NOMO-1 treated with dmso at 0.1 percent for 144 hours (cell line): ENCODE measurements around the gene SNX24.
"Not testable (repeated sequence)": the region's sequence is repeated elsewhere in the genome, so short reads cannot be mapped to it uniquely, and the experiment has no call there.

Source experiments
- DNase-seq: peaks from one replicate; lab custom pipeline; 2025; ENCODE audit not compliant: unreplicated experiment; lab: John Stamatoyannopoulos, UW

SNX24 gene

GRCh38 chr5:122959740-122960445 lies 114.5 kb downstream of the SNX24 start:
- DNase-seq = no peak

- no peak for DNase-seq
Observed at GRCh38 chr5:122963305-122963704, 117.9 kb downstream of the SNX24 start.

- no peak for DNase-seq
Observed at GRCh38 chr5:122965111-122965510, 119.7 kb downstream of the SNX24 start.

DNA sequence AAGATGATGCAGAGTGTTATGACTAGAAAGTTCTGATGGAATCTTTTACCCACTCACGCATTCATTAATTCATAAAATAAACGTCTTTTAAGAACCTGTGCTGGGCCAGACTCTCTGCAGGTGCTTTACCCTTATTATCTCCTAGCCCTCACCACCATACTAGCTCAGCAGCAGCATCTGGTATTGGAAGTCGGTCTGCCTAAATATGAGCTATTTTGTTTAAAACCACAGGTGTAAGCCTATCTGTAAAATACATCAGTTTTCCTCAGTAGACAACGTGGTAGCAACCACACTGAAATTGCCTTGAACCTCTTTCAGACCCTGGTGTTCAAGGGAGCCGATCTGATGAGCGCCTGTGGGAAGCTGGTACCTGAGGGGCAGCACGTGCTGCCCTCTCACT lies 121.7 kb downstream of the SNX24 start:
- no peak for DNase-seq

DNA sequence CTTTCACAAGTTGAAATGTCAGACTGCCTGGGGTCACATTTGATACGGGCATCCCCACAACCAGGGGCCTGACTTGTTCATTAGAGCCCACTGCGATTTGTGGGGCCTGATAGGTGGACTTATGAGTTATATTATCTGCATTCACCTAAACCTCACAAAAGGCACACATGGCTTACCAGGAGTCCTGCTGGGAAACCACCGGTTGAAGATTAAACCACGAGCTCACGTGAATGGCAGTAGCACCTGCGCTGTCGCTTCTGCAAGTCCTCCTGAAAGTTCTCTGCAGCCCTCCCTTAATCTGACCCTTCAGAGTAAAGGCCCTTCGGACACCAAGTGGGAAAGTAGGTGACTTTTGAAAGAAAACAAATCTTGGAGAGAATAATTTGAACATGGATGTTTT lies 122.2 kb downstream of the SNX24 start:
- DNase-seq = no peak

GRCh38 chr5:122968056-122968455 lies 122.6 kb downstream of the SNX24 start:
- not testable (repeated sequence) for DNase-seq

GRCh38 chr5:122971333-122971732 lies 125.9 kb downstream of the SNX24 start:
- no peak for DNase-seq

DNA sequence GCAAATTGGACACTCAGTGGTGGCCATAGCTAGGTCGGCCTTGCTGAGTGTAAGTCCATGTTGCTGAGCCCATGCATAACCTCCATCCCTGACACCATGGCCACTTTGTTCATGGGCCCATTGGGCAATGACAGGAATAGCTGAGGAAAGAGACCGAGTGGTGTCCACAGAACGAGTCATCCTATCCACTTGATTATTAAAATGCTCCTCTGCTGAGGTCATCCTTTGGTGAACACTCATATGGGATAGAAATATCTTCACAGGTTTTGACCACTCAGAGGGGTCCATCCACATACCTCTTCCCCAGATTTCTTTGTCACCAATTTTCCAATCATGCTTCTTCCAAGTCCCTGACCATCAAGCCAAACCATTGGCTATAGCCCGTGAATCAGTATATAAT lies 127.5 kb downstream of the SNX24 start:
- DNase-seq = no peak

DNA sequence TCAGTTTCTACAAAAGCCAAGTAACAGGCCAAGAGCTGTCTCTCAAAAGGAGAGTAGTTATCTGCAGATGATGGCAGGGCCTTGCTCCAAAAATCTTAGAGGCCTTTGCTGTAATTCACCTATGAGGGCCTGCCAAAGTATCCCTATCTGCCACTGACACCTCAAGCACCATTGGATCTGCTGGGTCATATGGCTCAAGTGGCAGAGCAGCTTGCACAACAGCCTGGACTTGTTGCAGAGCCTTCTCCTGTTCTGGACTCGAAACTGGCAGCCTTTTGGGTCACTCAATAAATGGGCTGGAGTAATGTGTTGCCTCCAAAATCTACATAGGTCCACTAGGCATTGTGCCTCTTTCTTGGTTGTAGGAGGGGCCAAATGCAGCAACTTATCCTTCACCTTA lies 128.3 kb downstream of the SNX24 start:
- not testable (repeated sequence) for DNase-seq

DNA sequence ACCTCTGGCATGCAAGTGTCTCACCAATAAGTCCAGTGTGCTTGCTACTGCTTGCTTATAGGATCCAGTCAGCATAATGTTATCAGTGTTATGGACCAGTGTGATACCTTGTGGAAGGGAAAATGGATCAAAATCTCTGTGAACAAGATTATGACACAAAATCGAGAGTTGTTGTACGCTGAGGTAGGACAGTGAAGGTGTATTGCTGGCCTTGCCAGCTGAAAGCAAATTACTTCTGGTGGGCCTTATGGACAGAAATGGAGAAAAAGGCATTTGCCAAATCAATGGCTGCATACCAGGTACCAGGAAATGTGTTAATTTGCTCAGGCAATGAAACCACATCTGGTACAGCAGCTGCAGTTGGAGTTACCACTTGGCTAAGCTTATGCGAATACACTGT lies 128.8 kb downstream of the SNX24 start:
- not testable (repeated sequence) for DNase-seq

- no peak for DNase-seq
Observed at GRCh38 chr5:122977319-122977718, 131.9 kb downstream of the SNX24 start.

GRCh38 chr5:122978068-122978467 lies 132.7 kb downstream of the SNX24 start:
- no peak for DNase-seq

GRCh38 chr5:122978644-122979297 lies 133.4 kb downstream of the SNX24 start:
- DNase-seq = no peak

DNA sequence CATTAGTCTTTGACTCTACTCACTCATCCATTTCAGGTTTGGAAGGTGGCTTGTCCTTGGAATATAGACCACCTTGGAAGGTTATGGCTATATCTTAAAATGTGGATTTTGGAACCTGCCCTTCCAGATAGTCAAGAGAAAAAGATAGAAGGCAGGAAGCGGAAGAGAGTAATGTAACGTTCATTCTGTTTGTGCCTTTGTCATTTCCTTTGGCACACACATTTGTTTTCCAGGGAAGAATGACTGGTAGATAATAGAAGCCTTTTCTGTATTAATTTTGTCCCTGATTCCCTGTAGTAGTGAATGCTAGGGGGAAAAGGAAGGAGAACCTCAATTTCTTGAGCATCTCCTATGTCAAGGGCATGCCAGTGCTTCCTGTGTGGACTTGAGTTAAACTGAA lies 136.4 kb downstream of the SNX24 start:
- no peak for DNase-seq

- DNase-seq = no peak
Observed at GRCh38 chr5:122982376-122982775, 137.0 kb downstream of the SNX24 start.

- DNase-seq = no peak
Observed at GRCh38 chr5:122984425-122984824, 139.0 kb downstream of the SNX24 start.

DNA sequence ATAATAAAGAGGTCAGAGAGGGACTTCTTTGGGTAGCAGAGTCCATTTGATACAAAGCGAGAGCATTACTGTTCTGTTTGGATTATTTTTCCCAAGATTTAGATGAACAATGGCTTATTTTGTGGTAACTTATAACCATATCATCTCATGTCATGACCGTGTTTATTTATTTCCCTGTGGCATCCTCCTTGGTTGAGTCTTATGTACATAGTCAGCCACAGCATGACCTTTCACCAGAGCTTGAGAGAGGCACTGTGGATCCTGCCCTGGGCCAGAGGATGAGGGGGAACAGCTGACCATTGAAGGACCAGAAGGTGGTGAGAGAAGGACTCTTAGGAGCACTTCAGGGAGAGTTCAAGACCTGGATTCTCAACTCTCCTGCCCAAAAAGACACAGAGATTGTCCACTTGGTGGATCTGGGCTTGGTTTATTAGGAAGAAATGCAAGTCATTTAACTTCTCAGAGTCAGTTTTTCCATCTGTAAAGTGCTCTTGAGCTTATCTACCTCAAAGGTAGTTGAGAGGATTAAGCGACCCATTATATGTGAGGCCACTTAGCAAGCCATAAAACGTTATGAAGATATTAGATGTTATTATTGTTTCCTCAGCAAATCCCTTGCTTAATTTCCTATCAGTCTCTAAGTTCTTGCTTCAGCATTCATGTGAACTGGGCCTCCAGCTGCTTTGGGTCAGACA lies 139.7 kb downstream of the SNX24 start:
- DNase-seq = no peak

DNA sequence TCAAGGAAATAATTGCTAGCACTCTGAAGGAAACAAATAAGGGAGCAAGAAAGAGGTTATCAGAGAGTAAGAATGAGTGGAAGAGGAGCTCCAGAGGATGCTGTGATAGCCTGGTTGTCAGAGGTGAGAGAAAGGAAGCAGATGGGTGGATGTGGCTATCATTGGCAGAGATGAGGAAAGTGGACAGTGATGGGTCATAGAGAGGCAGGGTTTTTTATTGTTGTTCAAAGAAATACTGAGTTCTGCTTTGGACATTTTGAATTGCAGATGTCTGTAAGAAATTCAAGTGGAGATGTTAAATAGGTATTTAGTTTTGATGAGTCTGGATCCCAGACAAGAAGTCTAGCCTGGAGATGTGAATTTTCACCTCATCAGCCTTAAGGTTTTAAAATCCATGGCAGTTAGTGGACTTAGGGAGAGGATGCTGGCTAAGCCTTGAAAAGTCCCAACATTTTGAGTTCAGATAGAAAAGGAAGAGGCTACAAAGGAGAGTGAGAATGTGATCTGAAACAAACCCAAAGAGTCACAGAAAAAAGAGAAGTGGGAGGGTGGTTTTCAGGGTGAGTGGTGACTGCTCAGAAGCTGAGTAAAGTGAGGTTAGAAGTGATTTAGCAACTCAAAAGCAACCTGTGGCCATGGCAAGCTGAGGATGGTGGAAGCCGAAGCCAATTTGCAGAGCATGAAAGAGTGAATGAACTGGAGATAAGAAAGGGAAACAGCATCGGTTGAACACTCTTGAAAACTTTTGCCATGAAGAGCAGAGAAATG lies 140.7 kb downstream of the SNX24 start:
- peak; percentile 66 for DNase-seq

DNA sequence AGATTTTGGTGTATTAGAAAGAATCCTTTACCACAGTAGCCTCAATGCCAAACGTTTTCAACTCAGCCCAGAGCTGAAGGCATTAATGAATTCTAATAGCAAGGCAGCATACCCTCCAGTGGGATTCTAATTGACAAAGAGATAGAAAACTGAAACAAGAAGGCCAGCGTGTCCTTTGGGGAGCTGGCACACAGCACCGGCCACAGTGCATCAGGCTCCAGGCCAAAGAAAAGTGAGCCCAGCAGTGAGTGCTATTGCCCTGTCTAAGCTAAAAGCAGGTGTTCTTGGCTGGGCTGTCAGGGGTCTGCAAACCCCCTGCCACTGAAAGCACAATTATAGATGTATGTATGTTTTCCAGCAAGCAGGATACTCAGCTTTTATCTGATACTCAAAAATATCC lies 150.7 kb downstream of the SNX24 start:
- no peak for DNase-seq

DNA sequence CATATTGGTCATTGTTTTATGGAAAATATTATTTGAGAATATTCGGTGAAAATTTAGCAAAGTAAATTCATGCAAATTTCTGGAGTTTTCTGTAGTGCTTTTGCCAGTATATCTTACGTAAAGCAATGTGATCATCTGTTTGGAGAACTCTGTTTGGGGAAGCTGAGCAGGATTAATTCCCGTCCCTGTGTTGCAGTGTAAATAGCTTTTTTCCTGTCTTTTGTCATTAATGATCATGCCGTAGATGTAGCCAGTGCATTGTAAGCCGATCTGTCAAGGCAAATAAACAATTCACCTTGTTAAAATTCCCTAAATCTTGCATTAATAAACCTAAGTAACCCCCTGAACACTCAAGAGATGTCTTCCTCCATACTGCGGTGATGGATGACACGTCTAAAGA lies 151.9 kb downstream of the SNX24 start:
- no peak for DNase-seq

DNA sequence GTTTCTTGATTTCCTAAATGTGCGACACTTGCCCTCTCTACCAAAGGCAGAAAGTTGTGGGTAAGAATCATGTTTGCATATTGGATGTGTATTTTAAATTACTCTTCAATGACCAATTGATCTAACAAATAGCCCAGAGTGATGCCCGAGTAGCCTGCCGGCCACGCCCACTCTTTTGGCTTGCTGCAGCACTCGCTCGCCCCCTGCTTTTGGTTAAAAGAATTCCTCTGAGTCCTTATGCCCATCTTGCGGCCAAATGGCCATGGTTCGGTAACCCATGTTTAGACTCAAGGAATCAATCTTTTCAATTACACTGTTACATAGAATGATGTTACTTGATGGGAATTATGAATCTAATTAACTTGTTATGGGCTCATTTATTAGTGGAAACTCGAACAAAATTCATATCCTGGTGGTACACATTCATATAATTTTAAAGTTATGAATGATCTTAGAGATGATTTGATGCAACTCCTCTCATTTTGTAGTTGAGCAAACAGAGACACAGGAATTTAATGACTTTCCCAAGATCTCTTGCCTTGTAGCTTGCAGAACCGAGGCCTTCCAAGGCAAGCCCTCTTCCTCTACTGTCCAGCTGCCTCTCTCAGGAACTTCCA lies 154.6 kb downstream of the SNX24 start:
- DNase-seq = peak; percentile 56
